GM21367 (cell line): ENCODE results near the gene CEP85.
"Not testable (repeated sequence)": the region's sequence is repeated elsewhere in the genome, so short reads cannot be mapped to it uniquely, and the experiment has no call there.

Experiments
- ATAC-seq: cut with Tn5 transposase; IDR thresholded peaks from one replicate; pipeline ENCODE4 v1.9.1; 2021; ENCODE audit not compliant: unreplicated experiment

Gene CEP85

GRCh38 chr1:26224606-26225005 lies 9.4 kb upstream of the CEP85 start:
- ATAC-seq = no peak

GRCh38 chr1:26225033-26225831 lies 8.8 kb upstream of the CEP85 start:
- no peak for ATAC-seq

GRCh38 chr1:26230682-26231081 lies 3.3 kb upstream of the CEP85 start:
- not testable (repeated sequence) for ATAC-seq

- ATAC-seq = peak; percentile 4
These were observed 807 bp downstream of the CEP85 start for GRCh38 chr1:26234644-26235370.

GRCh38 chr1:26237230-26237966 lies 3.4 kb downstream of the CEP85 start:
- ATAC-seq = no peak

- no peak for ATAC-seq
These were observed 5.9 kb downstream of the CEP85 start for GRCh38 chr1:26239936-26240335.

- no peak for ATAC-seq
These were observed 18.7 kb downstream of the CEP85 start for GRCh38 chr1:26252718-26253117.

GRCh38 chr1:26254404-26254803 lies 20.4 kb downstream of the CEP85 start:
- ATAC-seq = no peak

- ATAC-seq = no peak
These were observed 23.2 kb downstream of the CEP85 start for GRCh38 chr1:26257222-26257621.

GRCh38 chr1:26259005-26259404 lies 25.0 kb downstream of the CEP85 start:
- no peak for ATAC-seq

GRCh38 chr1:26259578-26259977 lies 25.6 kb downstream of the CEP85 start:
- no peak for ATAC-seq

GRCh38 chr1:26263212-26263611 lies 29.2 kb downstream of the CEP85 start:
- no peak for ATAC-seq

GRCh38 chr1:26265405-26265804 lies 31.4 kb downstream of the CEP85 start:
- ATAC-seq = no peak

GRCh38 chr1:26268290-26269197 lies 34.5 kb downstream of the CEP85 start:
- no peak for ATAC-seq

GRCh38 chr1:26269198-26269550 lies 35.2 kb downstream of the CEP85 start:
- no peak for ATAC-seq

GRCh38 chr1:26274801-26275425 lies 40.9 kb downstream of the CEP85 start:
- no peak for ATAC-seq

GRCh38 chr1:26275580-26276431 lies 41.8 kb downstream of the CEP85 start:
- ATAC-seq = no peak

GRCh38 chr1:26276432-26276838 lies 42.4 kb downstream of the CEP85 start:
- no peak for ATAC-seq

- no peak for ATAC-seq
These were observed 43.3 kb downstream of the CEP85 start for GRCh38 chr1:26277261-26277661.
